NB4 (cell line): Measurements from ENCODE around the gene NAALADL2.

Experiments used
- CTCF ChIP-seq: IDR thresholded peaks from one replicate; pipeline ENCODE4 v1.5.1; 2012; ENCODE audit warnings: low read depth, low read length
- MYC ChIP-seq: IDR thresholded peaks from 2 replicates; pipeline ENCODE4 v1.6.1; 2011; ENCODE audit warnings: low read depth, low read length
- POLR2A ChIP-seq: IDR thresholded peaks from 2 replicates; pipeline ENCODE4 v1.6.1; 2011; ENCODE audit warnings: mild to moderate bottlenecking; ENCODE audit not compliant: insufficient read length; ENCODE audit errors: extremely low read depth

GRCh38 chr3:175093748-175094147 lies 234.6 kb downstream of the NAALADL2 start:
- TF ChIP-seq CTCF, result no peak
- TF ChIP-seq POLR2A, result no peak
- TF ChIP-seq MYC, result no peak
